NOMO-1 (cell line): ENCODE data around the gene RXRA.

Experiments used
- DNase-seq, 2 experiments: peaks; one replicate each; lab custom pipeline; 2025; ENCODE audit not compliant: unreplicated experiment in 2 of 2; lab: John Stamatoyannopoulos, UW

Gene RXRA

DNA sequence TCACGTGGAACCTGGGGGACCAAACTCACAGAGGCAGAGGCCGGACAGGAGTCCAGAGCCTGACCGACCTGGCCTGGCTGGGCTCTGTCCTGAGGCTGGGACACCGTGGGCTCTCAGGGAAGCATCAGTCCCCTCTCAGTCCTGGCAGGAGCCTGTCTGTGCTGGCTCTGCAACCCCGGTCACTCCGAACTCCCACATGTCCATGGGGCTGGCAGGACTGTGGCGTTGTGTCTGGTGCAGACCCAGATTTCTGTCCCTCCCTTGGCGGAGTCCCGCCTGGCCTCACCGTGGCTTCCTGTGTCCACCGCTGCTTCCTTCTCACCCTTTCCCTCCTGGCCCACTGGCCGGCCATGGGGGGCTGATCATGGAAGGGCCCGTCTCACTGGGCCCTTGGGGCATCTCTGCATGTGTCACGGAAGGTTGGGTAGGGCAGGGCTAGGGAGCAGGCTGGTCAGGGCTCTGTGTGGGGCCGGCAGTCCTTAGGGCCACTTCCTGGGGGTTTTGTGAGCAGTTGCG lies 68.8 kb downstream of the RXRA start:
- no peak for DNase-seq

DNA sequence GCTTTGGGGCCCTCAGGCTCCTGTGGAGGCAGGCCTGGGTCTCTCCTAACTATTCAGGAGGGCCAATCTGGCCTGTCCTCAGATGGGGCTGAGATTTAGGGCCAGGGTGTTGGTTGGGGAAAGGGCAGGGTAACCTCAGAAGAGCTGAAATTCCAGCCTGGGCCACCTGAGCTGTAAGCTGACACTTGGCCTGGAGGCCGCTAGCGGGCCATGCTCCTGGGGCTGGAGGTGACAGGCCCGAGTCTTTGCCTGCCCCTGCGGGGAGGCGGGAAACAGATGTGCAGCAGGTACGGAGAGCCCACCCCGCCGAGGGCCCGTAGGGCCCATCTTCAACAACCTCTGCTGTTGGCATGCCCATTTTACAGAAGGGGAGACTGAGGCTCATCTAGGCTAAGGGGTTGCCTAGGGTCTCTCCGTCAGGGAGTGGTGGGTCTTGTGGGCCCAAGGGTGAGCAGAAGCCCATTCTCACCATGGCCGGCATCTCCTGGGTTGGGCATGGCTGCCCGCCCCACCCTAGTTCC lies 69.5 kb downstream of the RXRA start:
- no peak for DNase-seq

DNA sequence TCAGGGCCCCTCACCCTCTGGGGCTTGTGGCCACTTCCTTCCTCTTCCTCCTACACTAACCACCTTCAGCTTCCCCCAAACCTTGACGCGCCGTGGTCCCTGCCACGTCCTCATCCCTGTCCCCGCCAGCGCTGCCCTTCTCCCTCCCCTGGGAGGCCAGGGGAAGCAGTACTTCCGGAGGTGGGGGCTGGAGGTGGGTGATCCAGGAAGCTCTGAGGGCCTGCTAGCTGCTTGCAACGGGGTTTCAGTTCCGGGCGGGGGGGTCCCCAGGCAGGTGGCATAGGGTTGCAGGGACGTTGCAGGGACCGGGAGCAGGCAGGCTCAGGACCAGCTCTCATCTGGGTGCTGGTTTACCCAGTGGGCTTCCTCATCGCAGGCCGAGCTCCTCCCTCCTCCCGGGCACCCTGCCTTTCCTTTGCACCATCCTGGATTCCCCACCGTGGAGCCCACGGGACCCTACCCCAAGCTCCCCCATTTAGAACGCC lies 70.0 kb downstream of the RXRA start:
- DNase-seq = peak; percentile 41 to 71

DNA sequence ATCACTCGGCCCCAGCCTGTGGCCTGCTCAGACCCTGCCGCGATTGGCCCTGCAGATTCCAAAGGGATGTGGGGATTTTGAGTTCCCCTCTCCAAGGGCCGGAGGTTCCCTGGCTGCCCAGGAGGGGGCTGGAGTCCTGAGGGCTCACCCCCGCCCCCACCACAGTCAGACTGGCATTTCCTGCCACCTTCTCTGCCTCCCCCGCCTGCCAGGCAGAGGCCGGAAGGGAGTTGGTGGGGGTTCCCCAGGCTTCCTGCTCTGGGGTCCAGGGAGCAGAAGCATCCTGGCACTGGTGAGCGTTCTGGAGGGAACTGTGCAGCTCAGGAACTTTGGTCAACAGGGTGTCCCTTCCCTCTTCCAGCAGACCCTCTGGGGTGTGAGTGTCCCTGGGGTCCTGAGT lies 70.6 kb downstream of the RXRA start:
- DNase-seq = no peak

DNA sequence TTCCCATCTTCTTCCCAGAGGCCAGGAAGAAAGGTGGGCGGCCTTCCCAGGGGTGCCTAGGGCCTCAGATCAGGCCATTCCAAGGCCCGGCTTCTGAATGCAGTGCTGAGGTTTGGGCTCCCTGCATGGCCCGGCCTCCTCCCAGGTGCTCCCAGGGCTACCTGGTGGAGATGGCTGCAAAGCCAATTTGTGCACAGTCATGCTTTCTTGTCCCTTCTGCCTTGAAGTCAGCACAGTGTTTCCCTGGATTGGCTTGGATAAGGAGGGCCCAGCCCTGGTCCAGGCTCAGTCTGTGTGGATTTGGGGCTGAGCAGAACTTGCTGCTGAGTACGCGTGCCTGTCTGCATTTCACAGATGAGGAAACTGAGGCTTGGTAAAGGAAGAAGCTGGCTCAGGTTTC lies 72.5 kb downstream of the RXRA start:
- DNase-seq = no peak

DNA sequence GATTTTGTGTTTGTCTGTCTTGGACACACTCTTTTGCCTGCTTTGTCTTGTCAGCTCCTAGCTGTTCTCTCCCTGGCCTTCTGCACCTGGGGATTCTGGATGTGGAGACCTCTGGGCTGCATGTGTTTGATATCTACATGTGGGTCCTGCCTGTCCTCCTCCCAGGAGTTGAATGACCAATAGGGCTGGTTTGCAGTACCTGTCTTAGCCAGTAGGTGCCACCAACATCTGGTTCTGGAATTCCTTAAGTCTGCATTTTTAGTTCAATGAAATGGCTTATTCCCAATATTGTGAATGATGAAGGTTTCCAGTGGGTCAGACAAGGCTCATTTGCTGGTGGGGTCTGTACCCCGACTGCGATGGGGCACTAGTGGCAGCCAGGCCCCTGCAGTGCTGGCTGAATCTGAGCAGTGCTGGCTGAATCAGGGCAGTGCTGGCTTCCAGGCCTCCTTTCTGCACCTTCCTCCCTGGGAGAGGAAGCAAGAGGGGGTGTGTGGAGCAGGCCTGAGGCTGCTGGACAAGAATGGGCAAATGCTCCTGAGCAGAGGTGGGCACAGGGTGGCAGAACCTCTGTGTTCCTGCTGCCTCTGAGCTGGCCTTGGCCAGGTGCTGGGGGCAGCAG lies 73.3 kb downstream of the RXRA start:
- no peak for DNase-seq

DNA sequence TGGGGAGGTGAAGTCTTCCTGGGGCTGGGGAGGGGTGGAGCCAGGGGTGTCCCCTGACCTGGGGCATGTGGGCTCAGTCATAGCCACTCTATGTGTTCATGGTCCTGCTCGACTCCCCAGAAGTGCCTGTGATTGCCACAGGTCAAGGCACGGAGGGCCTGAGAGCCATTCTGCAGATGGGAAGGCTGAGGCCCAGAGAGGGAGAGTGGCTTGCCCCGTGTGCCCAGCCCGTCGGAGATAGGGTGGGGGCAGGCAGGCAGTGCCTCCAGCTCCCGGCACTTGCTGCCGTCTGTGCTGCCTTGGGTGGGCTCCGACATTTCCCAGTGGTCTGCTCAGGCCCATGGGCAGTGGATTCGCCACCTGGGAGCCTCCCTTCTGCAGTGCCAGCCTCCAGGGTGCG lies 74.0 kb downstream of the RXRA start:
- no peak for DNase-seq

DNA sequence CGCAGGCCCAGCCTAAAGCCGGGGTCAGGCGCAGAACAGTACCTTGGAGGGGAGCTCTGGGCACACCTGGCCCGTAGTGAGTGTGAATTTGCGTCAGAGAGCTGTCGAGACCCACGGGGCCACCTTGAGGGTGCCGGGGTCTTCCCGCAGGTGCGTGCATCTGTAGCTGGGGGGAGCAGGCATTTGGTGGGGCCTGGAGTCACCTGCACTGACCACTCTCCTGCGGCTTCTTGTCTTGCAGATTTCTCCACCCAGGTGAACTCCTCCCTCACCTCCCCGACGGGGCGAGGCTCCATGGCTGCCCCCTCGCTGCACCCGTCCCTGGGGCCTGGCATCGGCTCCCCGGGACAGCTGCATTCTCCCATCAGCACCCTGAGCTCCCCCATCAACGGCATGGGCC lies 75.1 kb downstream of the RXRA start:
- no peak for DNase-seq

DNA sequence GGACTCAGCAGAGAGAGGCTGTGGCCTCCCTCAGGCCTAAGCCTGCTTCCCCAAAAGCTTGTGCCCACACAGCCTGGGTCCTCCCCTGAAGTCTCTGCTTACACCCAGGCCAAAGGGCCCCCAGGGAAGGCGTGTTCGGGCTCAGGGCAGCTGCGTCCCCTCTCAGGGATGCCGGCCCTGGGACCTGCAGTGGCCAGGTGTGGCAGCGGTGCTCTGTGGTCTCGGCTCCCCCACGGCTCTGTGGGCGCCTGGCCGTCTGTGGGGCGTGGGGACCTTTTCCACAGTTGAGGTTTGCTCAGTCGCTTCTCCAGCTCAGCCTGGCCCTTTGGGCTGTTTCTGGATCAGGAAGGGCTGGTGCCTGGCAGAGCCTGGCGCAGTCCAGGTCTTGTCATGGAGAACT lies 75.9 kb downstream of the RXRA start:
- DNase-seq = no peak

DNA sequence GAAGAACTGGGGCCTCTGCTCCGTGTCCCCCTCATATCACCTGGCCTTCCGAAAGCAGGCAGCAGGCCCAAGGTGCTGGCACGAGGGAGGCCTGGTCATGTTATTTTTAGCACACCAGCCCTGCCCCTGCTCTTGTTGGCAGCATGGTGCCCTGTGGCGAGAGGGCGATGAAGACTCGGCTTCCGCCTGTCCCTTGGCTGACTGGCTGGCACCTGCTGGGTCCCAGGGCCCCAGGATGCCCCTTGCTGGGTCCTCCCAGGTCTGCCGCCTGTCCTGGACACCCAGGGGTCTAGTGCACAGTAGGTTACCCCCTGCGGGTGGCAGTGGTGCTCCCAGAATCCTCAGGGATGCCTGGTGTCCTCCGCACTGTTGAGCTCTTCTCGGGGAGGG lies 77.0 kb downstream of the RXRA start:
- no peak for DNase-seq

DNA sequence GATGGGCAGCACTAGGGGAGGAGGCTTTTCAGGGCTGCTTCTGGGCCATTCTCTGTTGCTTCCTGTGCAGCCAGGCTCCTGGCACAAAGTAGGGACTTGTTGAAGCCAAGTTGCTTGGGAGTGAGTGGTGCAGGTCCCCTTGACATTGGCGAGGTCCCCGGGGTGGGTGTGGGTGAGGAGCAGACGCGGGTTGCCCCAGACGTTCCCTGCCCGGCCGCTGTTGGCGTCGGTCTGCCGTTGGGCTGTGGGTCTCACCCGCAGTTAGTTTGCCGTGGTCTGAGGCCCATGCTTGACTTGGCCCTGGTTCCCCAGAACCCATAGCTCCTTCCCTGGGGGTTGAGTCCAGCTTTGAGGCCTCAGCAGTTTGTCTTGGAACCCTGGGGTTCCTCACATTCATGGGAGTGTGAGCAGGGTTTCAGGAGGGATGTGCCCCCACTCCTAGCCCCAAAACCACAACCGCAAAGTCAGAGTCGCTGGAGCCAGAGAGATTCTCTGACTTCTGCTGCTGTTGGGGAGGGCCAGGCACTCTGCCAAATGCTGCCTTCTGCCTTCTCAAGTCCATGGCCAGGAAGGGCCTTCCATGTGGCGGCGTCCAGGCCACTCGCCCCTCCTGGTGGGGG lies 77.5 kb downstream of the RXRA start:
- peak; percentile 66 to 73 for DNase-seq

DNA sequence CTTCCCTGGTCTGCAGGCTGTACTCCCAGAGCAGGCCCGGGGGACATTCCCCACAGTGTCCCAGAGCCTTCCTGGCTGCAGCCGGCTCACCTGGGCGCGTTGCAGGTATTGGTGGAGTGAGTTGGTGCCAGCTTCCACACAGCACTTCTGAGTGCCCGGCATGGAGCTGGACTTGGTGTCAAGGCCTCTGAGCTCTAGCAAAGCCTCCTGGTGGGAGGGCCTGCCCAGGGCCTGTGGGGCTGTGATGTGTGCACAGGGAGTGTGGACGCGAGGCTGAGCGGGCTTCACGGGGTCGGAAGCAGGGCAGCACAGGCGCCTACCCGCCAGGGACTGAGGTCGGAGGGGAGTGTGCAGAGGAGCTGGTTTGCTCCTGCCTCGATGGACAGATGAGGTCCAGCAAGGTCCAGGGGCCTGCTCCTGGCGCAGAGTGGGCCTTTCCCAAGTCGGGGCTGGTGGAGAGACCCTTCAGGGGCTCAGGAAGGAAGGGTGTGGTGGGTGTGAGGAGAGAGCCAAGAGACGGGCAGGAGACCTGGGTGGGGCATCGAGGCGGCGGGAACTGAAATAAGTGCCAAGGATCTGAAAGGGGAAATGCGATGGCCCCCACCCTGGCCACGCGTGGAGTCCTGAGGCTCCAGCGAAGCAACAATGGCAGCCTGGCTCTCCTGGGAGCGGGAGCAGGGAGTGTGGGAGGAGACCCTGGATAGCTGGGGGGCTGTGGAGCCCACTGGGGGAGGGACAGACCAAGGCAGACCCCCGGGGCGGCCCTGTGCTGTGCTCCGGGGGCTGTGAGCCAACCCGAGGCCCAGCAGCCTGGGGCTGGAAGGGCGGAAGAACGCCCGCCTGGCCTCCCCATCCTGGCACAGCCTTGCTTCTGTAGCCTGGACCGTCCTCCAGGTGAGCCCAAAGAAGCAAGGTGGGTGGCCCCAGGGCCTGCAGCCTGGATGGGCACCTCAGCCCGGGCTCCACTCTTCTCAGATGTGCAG lies 78.4 kb downstream of the RXRA start:
- DNase-seq = peak in 1 of 2 experiments; percentile 11

DNA sequence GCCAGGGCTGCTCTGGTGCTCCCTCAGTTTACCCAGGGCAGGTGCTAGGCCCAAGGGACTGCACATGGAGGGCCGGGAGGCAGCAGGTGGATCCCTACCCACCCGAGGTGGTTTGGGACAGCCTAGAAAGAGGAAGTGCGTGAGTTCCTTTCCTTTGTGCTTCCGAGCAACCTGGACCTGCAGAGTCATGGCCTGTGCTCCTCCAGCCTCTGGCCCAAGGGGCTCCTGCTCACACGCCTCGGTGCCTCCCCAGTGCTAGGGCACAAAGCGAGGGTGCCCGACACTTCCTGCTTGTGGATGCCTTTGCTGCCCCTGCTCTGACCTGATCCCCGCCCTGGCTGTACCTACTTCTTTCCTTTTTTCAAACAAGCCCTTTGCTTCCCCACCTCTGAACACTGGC lies 79.3 kb downstream of the RXRA start:
- peak; percentile 46 to 56 for DNase-seq

DNA sequence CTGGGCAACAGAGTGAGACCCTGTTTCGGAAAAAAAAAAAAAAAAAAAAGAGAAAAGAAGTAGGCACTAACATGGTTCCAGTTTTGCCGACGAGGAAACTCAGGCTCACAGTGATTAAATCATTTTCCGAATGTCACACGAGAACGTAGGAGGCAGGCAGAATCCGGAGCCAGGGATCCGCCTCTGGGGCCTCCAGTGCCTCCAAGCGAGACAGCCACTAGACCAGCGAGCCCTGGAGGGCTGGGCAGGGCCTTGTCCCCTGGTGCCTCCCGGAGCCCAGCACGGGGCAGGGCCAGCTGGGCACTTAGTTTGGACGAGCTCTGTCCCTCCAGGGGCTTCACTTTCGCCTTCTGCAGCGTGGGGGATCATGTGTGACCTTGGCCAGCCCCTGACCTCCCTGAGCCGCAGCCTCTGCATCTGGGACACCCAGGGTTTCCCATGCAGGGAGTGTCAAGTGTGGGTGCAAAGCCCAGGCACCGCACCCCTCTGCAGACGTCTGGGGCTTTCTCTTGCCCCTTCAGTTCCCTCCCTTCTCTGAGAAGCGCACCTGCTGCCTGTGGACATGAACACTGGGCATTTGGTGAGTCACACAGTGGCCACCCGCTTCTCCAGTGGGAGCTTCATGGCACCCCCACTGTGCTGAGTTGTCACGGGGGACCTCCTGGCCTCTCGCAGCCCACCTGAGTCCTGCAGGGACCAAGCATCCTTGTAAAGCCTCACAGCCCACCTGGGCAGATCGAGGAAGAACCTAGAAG lies 80.3 kb downstream of the RXRA start:
- DNase-seq = no peak

DNA sequence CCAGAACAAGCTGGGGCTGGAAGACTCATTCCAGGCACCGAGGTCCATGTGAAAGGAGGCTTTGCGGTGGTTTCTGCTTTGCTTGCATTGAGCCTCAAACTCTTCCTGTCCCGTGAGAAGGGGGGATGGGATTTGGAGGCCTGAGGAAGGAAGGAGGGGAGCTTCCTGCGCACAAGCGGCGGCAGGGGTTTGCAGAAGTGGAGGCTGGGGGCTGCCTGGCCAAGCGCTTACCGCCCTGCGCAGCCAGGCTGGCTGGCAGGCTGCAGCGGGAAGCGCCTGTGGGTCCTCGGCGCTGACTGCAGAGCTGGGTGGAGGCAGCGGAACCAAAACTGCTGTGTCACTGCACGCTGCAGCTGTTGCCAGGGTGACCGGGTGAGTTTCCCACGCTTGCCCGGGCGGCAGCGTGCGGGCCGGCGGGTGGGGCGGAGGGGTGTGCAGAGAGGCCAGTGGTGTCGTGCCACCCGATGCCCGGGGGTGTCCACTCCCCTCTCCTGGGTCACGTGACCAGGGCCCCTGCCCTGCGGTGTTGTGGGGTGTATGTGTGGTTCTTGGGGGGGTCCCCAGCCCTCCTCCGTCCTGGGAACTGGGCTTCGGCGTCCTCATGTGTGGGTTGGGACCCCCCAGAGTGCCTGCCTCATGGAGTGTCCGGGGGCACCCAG lies 81.0 kb downstream of the RXRA start:
- peak; percentile 94 to 98 for DNase-seq

DNA sequence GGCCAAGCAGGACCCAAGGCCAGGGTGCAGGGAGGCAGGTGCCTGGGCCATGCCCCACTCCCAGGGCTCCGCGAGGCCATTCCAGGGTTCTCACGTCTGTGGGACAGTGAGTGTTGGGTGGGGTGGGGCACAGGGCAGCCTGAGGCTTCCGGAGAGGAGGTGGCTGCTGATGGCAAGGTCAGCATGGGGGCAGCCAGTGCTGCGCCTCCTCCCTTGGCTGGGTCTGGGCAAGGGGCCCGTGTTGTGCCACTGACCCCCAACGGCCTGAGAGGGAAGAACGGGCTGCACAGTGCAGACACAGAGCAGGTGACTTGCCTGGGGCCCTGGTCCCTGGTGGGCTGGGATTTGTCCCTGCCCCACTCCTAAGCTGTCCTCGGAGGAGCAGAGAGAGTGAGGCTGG lies 82.1 kb downstream of the RXRA start:
- peak; percentile 2 to 9 for DNase-seq

DNA sequence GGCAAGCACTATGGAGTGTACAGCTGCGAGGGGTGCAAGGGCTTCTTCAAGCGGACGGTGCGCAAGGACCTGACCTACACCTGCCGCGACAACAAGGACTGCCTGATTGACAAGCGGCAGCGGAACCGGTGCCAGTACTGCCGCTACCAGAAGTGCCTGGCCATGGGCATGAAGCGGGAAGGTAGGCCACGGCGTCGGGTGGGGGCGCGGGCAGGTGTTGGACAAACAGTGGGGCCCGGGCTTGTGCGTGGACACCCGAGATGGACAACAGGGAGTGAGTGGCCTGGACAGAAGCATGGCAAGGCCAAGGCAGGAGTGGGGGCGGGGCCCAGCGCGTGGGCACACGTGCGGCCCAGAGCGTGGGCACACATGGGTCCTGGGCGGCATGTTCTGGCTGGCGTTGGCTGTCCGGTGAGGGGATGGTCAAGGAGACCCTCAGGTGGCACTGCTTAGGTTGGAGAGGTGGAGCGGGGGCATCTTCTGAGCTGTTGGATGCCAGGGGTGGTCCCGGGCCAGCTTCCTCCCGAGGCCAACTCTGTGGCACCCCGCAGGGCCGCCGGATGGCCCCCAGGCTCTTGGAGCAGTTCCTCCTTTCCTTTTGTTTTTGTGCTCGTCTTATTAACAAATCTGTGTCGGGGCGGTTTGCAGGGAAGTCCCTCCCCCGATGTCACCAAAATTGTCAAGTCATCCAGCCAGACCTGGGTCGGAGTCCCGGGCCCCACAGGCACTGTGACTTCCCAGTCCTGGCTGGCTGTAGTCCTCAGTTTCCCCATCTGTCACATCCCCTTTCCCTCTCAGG lies 82.9 kb downstream of the RXRA start:
- DNase-seq = peak; percentile 77

DNA sequence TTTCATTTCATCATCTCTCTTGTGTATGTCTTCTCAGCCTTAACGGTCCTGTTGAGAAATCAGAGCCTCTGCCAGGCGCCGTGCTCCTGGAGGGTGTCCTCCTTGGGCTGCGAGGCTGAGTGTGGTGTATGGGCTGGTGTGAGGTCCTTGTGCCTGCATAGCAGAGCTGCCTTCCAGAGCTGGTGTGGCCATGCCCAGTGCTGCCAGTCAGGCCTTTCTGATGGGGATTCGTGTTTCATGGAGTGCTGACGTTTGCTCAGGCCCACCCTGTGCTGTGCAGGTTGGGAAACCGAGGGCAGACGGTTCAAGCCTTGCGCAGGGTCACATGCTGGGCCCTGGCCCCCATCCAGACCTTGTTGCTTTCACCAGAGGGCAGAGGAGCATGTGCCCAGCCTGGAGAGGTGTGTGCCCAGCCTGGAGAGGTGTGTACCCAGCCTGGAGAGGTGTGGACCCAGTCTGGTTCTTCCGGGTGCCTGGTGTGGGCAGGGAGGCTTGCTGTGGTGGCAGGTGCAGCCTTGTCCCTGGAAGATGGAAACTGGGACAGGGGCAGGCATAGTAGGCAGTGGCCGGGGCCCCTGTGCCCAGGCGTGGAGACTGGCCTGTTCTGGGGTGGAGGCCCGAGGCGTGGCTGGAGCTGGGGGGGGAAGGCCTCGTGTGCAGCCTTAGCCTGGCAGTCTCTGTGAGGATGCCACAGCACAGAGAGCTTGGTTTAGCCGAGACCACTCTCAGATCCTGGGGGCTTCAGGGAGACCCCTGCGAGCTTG lies 84.0 kb downstream of the RXRA start:
- DNase-seq = peak; percentile 38 to 42
